Esophagus (tissue), 2 donors: ENCODE results near the gene RHOF. TPM values are rescaled to one million over a fixed set of nuclear protein-coding genes. Genes with fewer than 3 reads are reported as not detected.

Experiments
- H3K27ac ChIP-seq, 2 donors: one replicate each; pipeline ENCODE4 v1.5.1; 2013; ENCODE audit warnings: low read depth in 2 of 2, mild to moderate bottlenecking in 2 of 2, inconsistent platforms in 1 of 2, low read length in 1 of 2, moderate library complexity in 1 of 2
- H3K27me3 ChIP-seq, 2 donors: one replicate each; pipeline ENCODE4 v1.6.1; 2013; ENCODE audit warnings: low read length in 2 of 2, control low read depth in 1 of 2, mild to moderate bottlenecking in 1 of 2; ENCODE audit not compliant: insufficient read depth in 2 of 2, control insufficient read depth in 1 of 2
- H3K36me3 ChIP-seq, 2 donors: one replicate each; pipeline ENCODE4 v1.6.1; 2013; ENCODE audit warnings: low read length in 1 of 2; ENCODE audit not compliant: control insufficient read depth in 2 of 2, insufficient read depth in 2 of 2
- H3K4me1 ChIP-seq, 2 donors: one replicate each; pipeline ENCODE4 v1.6.1; 2013; ENCODE audit warnings: low read length in 1 of 2; ENCODE audit not compliant: control insufficient read depth in 2 of 2, insufficient read depth in 2 of 2
- H3K4me3 ChIP-seq, 2 donors: one replicate each; pipeline ENCODE4 v1.5.1; 2013; ENCODE audit warnings: low read length in 2 of 2, mild to moderate bottlenecking in 2 of 2, low read depth in 1 of 2, moderate library complexity in 1 of 2
- H3K9me3 ChIP-seq, 2 donors: one replicate each; pipeline ENCODE4 v1.6.1; 2013; ENCODE audit warnings: mild to moderate bottlenecking in 2 of 2, low read depth in 1 of 2, low read length in 1 of 2, moderate library complexity in 1 of 2; ENCODE audit not compliant: control insufficient read depth in 2 of 2, insufficient read depth in 1 of 2
- WGBS, 2 donors: extraction: QIAGEN DNeasy Blood & Tissue Kit; methylation state at CpG; one replicate each; pipeline ENCODE4 v1.1.7; 2013; 5-methylcytosine and 5-hydroxymethylcytosine counted together
- polyA plus RNA-seq, 2 donors: library from polyadenylated mRNA; stranded (reverse); fragments of 200-250 nt; gene quantifications; one replicate each; pipeline ENCODE4 v1.2.3, GENCODE V29; 2013
- donor health status: healthy with polysubstance abuse.
- donor health status: Bipolar disorder and iron deficiency.

Gene RHOF
- polyA plus RNA-seq, 2 donors, result 5.8 to 6.4 TPM

GRCh38 chr12:121789233-121789781, 4.2 kb downstream of the RHOF start:
- H3K4me3 ChIP-seq, result peak overlapping the region in 1 of 2 donors; percentile 17
- no peaks in the 10 kb centered on the region for H3K36me3 ChIP-seq
- H3K27me3 ChIP-seq, result no peaks in the 10 kb centered on the region
- peak overlapping the region; percentile 69 for H3K27ac ChIP-seq
- peaks cover 0 to 2% of the 10 kb centered on the region in 2 donors for H3K9me3 ChIP-seq
- H3K4me1 ChIP-seq, result peaks cover 0 to 15% of the 10 kb centered on the region in 2 donors
- WGBS, 2 donors, result 69 to 84% methylated on average over 12 to 13 of the region's 13 CpGs

- H3K9me3 ChIP-seq, result peaks cover 0 to 2% of the 10 kb centered on the region in 2 donors
- H3K27me3 ChIP-seq, result no peaks in the 10 kb centered on the region
- peaks cover 0 to 10% of the 10 kb centered on the region in 2 donors for H3K4me1 ChIP-seq
- H3K36me3 ChIP-seq, result no peaks in the 10 kb centered on the region
- 83 to 86% methylated on average over 7 of the region's 7 CpGs for WGBS, 2 donors
- peak overlapping the region in 1 of 2 donors; percentile 45 for H3K27ac ChIP-seq
- no peak overlapping the region for H3K4me3 ChIP-seq
These were observed 5.2 kb downstream of the RHOF start for GRCh38 chr12:121788176-121788818.

GRCh38 chr12:121787063-121788025, 6.1 kb downstream of the RHOF start:
- Histone ChIP-seq H3K4me3 (no peak overlapping the region), H3K27ac (peak overlapping the region; percentile 82 to 91), H3K4me1 (peaks cover 0 to 10% of the 10 kb centered on the region in 2 donors), H3K9me3 (peaks cover 0 to 2% of the 10 kb centered on the region in 2 donors), H3K27me3 (no peaks in the 10 kb centered on the region), H3K36me3 (no peaks in the 10 kb centered on the region)
- 67 to 73% methylated on average over 16 to 17 of the region's 17 CpGs for WGBS, 2 donors

- Histone ChIP-seq H3K9me3 (peaks cover 0 to 2% of the 10 kb centered on the region in 2 donors), H3K4me1 (peaks cover 3 to 12% of the 10 kb centered on the region in 2 donors), H3K36me3 (no peaks in the 10 kb centered on the region), H3K27me3 (no peaks in the 10 kb centered on the region), H3K27ac (peak overlapping the region; percentile 91 to 95), H3K4me3 (no peak overlapping the region)
- WGBS, 2 donors, result 30 to 42% methylated on average over 6 of the region's 6 CpGs
These were observed 7.1 kb downstream of the RHOF start for GRCh38 chr12:121786440-121786825.

GRCh38 chr12:121784460-121784859, 9.0 kb downstream of the RHOF start:
- Histone ChIP-seq H3K4me1 (peaks cover 3 to 12% of the 10 kb centered on the region in 2 donors), H3K27ac (peak overlapping the region; percentile 57 to 70)
- WGBS, 2 donors, result 21 to 28% methylated on average over 6 of the region's 6 CpGs

GRCh38 chr12:121783766-121784165, 9.7 kb downstream of the RHOF start:
- Histone ChIP-seq H3K27me3 (no peaks in the 10 kb centered on the region), H3K36me3 (peaks cover 0 to 2% of the 10 kb centered on the region in 2 donors), H3K4me1 (peaks cover 3 to 12% of the 10 kb centered on the region in 2 donors), H3K4me3 (no peak overlapping the region), H3K27ac (peak overlapping the region; percentile 52 to 57), H3K9me3 (peaks cover 0 to 2% of the 10 kb centered on the region in 2 donors)
- 51 to 60% methylated on average over 6 of the region's 6 CpGs for WGBS, 2 donors

More at GRCh38 chr12:121784460-121784859, 9.0 kb downstream of the RHOF start:
- Histone ChIP-seq H3K4me3 (no peak overlapping the region), H3K36me3 (peaks cover 0 to 2% of the 10 kb centered on the region in 2 donors), H3K9me3 (peaks cover 0 to 2% of the 10 kb centered on the region in 2 donors), H3K27me3 (no peaks in the 10 kb centered on the region)

GRCh38 chr12:121781998-121782979, 11.2 kb downstream of the RHOF start:
- no peaks in the 10 kb centered on the region for H3K27me3 ChIP-seq
- H3K27ac ChIP-seq, result peak overlapping the region in 1 of 2 donors; percentile 76
- H3K4me3 ChIP-seq, result no peak overlapping the region
- H3K4me1 ChIP-seq, result peaks cover 3 to 12% of the 10 kb centered on the region in 2 donors
- H3K36me3 ChIP-seq, result peaks cover 0 to 2% of the 10 kb centered on the region in 2 donors
- 37% methylated on average over 14 of the region's 14 CpGs for WGBS, 2 donors
- peaks cover 0 to 2% of the 10 kb centered on the region in 2 donors for H3K9me3 ChIP-seq

GRCh38 chr12:121781484-121781997, 11.9 kb downstream of the RHOF start:
- H3K9me3 ChIP-seq, result peaks cover 0 to 2% of the 10 kb centered on the region in 2 donors
- no peak overlapping the region for H3K4me3 ChIP-seq
- WGBS, 2 donors, result 37 to 45% methylated on average over 12 of the region's 12 CpGs
- H3K27me3 ChIP-seq, result no peaks in the 10 kb centered on the region
- H3K4me1 ChIP-seq, result peaks cover 3 to 8% of the 10 kb centered on the region in 2 donors
- H3K36me3 ChIP-seq, result peaks cover 0 to 2% of the 10 kb centered on the region in 2 donors
- peak overlapping the region; percentile 45 to 73 for H3K27ac ChIP-seq
